22Rv1 (cell line): Measurements from ENCODE around the gene ZNF732.

Experiments used
- ZFX ChIP-seq: fragments of 450-650 bp; IDR thresholded peaks from 2 replicates; pipeline ENCODE4 v1.6.1; 2017; ENCODE audit warnings: antibody characterized with exemption, borderline replicate concordance
- TF ChIP-seq, protein P1 (sequence below): fragments of 450-650 bp; IDR thresholded peaks from 2 replicates; pipeline ENCODE4 v1.5.1; 2017; ENCODE audit warnings: mild to moderate bottlenecking

DNA sequence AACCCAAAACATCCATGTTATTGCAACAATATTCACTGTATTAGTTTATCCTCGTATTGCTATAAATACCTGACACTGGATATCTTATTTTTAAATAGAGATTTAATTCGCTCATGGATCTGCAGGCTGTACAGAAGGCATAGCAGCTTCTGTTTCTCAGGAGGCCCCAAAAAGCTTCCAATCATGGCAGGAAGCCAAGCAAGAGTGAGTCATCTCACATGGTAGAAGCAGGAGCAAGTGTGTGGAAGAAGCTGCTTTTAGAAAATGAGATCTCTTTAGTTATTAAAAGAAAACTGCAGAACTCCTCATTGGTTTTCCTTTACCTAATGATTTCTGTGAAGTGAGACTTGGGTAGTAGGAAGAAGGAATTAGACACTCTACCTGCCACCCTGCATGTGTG, 16.4 kb downstream of the ZNF732 start:
- TF ChIP-seq, protein P1, sequence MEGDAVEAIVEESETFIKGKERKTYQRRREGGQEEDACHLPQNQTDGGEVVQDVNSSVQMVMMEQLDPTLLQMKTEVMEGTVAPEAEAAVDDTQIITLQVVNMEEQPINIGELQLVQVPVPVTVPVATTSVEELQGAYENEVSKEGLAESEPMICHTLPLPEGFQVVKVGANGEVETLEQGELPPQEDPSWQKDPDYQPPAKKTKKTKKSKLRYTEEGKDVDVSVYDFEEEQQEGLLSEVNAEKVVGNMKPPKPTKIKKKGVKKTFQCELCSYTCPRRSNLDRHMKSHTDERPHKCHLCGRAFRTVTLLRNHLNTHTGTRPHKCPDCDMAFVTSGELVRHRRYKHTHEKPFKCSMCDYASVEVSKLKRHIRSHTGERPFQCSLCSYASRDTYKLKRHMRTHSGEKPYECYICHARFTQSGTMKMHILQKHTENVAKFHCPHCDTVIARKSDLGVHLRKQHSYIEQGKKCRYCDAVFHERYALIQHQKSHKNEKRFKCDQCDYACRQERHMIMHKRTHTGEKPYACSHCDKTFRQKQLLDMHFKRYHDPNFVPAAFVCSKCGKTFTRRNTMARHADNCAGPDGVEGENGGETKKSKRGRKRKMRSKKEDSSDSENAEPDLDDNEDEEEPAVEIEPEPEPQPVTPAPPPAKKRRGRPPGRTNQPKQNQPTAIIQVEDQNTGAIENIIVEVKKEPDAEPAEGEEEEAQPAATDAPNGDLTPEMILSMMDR = no peak
- TF ChIP-seq ZFX = no peak
